HCT116 (cell line): Measurements from ENCODE around the gene WWOX. TPM values are rescaled to one million over a fixed set of nuclear protein-coding genes. Genes with fewer than 3 reads are reported as not detected.

Experiments
- ATAC-seq: fragments of 200-7000 bp; cut with Tn5 transposase; 2 replicates; pipeline ENCODE4 v1.9.1; 2020; ENCODE audit warnings: mild to moderate bottlenecking, moderate library complexity
- BruUV-seq: library from RNA; stranded (reverse); fragments of 400-500 nt; replicated peaks from 2 replicates; lab custom pipeline; 2021; lab: Mats Ljungman, UMichigan
- CTCF ChIA-PET: fragments of 300-600 bp; sonication (Branson Sonifier 250); formaldehyde crosslinking; loops from one replicate; lab custom pipeline; 2021; ENCODE audit warnings: antibody characterized with exemption; lab: Charles Lee
- POLR2A ChIA-PET: fragments of 300-600, 350-600 bp; sonication (Branson Sonifier 250); formaldehyde crosslinking; loops from one replicate; lab custom pipeline; 2021; ENCODE audit warnings: antibody characterized with exemption; lab: Charles Lee
- RAD21 ChIA-PET, 2 experiments: fragments of 300-600 bp; sonication (Branson Sonifier 250); formaldehyde crosslinking; loops; one replicate each; lab custom pipeline; 2023; ENCODE audit warnings: low total read pairs in 2 of 2; ENCODE audit not compliant: uncharacterized antibody in 2 of 2, unreplicated experiment in 2 of 2, low non-redundant PET in 1 of 2; lab: Charles Lee
- DNase-seq: peaks from one replicate; pipeline ENCODE4 v3.0.0-alpha.2; 2010; ENCODE audit warnings: low read depth, low spot score
- H2AFZ ChIP-seq: fragments of 200-600 bp; shearing (Covaris generic), sonication (generic); 2 replicates; pipeline ENCODE4 v1.6.1; 2017; ENCODE audit warnings: low read depth, mixed run types, mixed read lengths, antibody characterized with exemption, low read length; ENCODE audit not compliant: poor library complexity, severe bottlenecking
- H3K27ac ChIP-seq: 2 replicates; pipeline ENCODE4 v1.5.1; 2012; ENCODE audit warnings: low read depth, low read length
- H3K27me3 ChIP-seq: fragments of 200-600 bp; sonication (generic); 2 replicates; pipeline ENCODE4 v1.6.1; 2016; ENCODE audit warnings: mixed run types, low read length, mixed read lengths; ENCODE audit not compliant: insufficient read depth
- H3K36me3 ChIP-seq, 2 experiments: fragments of 200-500 bp in 1 of 2; fragments of 200-600 bp in 1 of 2; sonication (Bioruptor generic) in 1 of 2; sonication (generic) in 1 of 2; 2 replicates each; pipeline versions ENCODE4 v1.5.1 to v1.6.1; 2014 to 2016; ENCODE audit warnings: low read length in 2 of 2, inconsistent platforms in 1 of 2, mixed read lengths in 1 of 2, mixed run types in 1 of 2; ENCODE audit not compliant: insufficient read depth in 2 of 2, control insufficient read depth in 1 of 2
- H3K4me1 ChIP-seq, 2 experiments: fragments of 200-600 bp in 1 of 2; sonication (generic) in 1 of 2; 2 replicates each; pipeline versions ENCODE4 v1.5.1 to v1.6.1; 2012 to 2017; ENCODE audit warnings: low read length in 2 of 2, inconsistent platforms in 1 of 2, mild to moderate bottlenecking in 1 of 2, mixed read lengths in 1 of 2, mixed run types in 1 of 2, moderate library complexity in 1 of 2; ENCODE audit not compliant: insufficient read depth in 2 of 2, control insufficient read depth in 1 of 2
- H3K4me2 ChIP-seq: fragments of 200-600 bp; sonication (generic); 2 replicates; pipeline ENCODE4 v1.6.1; 2017; ENCODE audit warnings: mixed run types, low read length, mixed read lengths
- H3K4me3 ChIP-seq, 2 experiments: fragments of 200-600 bp in 1 of 2; sonication (generic) in 1 of 2; replicated peaks in 1 of 2; 2 replicates each; pipeline ENCODE4 v1.5.1; 2011 to 2016; ENCODE audit warnings: low read length in 2 of 2, control low read depth in 1 of 2, low read depth in 1 of 2, mild to moderate bottlenecking in 1 of 2, mixed read lengths in 1 of 2, mixed run types in 1 of 2
- H3K79me2 ChIP-seq: fragments of 200-600 bp; sonication (generic); 2 replicates; pipeline ENCODE4 v1.6.1; 2017; ENCODE audit warnings: mild to moderate bottlenecking, mixed run types, low read length, moderate library complexity, mixed read lengths; ENCODE audit not compliant: insufficient read depth
- H3K9ac ChIP-seq: fragments of 200-600 bp; sonication (generic); 2 replicates; pipeline ENCODE4 v1.6.1; 2016; ENCODE audit warnings: low read length, mixed read lengths
- H3K9me2 ChIP-seq: fragments of 200-600 bp; sonication (generic), shearing (Covaris generic); 2 replicates; pipeline ENCODE4 v1.6.1; 2017; ENCODE audit warnings: mixed run types, mild to moderate bottlenecking, moderate library complexity; ENCODE audit not compliant: insufficient read depth
- H3K9me3 ChIP-seq, 2 experiments: fragments of 200-500 bp in 1 of 2; fragments of 200-600 bp in 1 of 2; sonication (Bioruptor generic) in 1 of 2; sonication (generic) in 1 of 2; 2 replicates each; pipeline ENCODE4 v1.6.1; 2014 to 2017; ENCODE audit warnings: low read length in 2 of 2, mixed read lengths in 2 of 2, inconsistent platforms in 1 of 2, low read depth in 1 of 2, mild to moderate bottlenecking in 1 of 2, mixed run types in 1 of 2, moderate library complexity in 1 of 2; ENCODE audit not compliant: control insufficient read depth in 1 of 2, insufficient read depth in 1 of 2
- H4K20me1 ChIP-seq: fragments of 200-600 bp; sonication (generic), shearing (Covaris generic); 2 replicates; pipeline ENCODE4 v1.6.1; 2017; ENCODE audit warnings: mixed run types, mild to moderate bottlenecking, moderate library complexity; ENCODE audit not compliant: insufficient read depth
- CTCF ChIP-seq, 3 experiments: fragments of 200-600 bp in 1 of 3; sonication (generic) in 1 of 3; IDR thresholded peaks in 2 of 3; conservative IDR thresholded peaks in 1 of 3; 2 replicates each; pipeline ENCODE4 v1.5.1; 2012 to 2017; ENCODE audit warnings: low read depth in 2 of 3, low read length in 2 of 3, antibody characterized with exemption in 1 of 3, borderline replicate concordance in 1 of 3, control low read depth in 1 of 3, mild to moderate bottlenecking in 1 of 3, mixed read lengths in 1 of 3, mixed run types in 1 of 3, moderate library complexity in 1 of 3; ENCODE audit not compliant: insufficient read depth in 1 of 3
- ELF1 ChIP-seq: IDR thresholded peaks from 2 replicates; pipeline ENCODE4 v1.6.1; 2012; ENCODE audit warnings: low read depth, borderline replicate concordance
- EZH2 ChIP-seq: fragments of 200-600 bp; sonication (generic); IDR thresholded peaks from 2 replicates; pipeline ENCODE4 v1.6.1; 2017; ENCODE audit warnings: antibody characterized with exemption, mixed run types
- FOSL1 ChIP-seq: IDR thresholded peaks from 2 replicates; pipeline ENCODE4 v1.6.1; 2012; ENCODE audit warnings: low read depth
- MAX ChIP-seq: IDR thresholded peaks from 2 replicates; pipeline ENCODE4 v1.6.1; 2012
- POLR2A ChIP-seq: IDR thresholded peaks from 2 replicates; pipeline ENCODE4 v1.7.0; 2011; ENCODE audit warnings: borderline replicate concordance; ENCODE audit not compliant: insufficient read depth, insufficient read length; ENCODE audit errors: extremely low read depth
- RAD21 ChIP-seq: IDR thresholded peaks from 2 replicates; pipeline ENCODE4 v1.6.1; 2012; ENCODE audit warnings: low read depth, mild to moderate bottlenecking
- SIN3A ChIP-seq: IDR thresholded peaks from 2 replicates; pipeline ENCODE4 v1.6.1; 2012; ENCODE audit warnings: low read depth
- SRF ChIP-seq: IDR thresholded peaks from 2 replicates; pipeline ENCODE4 v1.6.1; 2012; ENCODE audit warnings: low read depth
- TCF7L2 ChIP-seq: IDR thresholded peaks from 2 replicates; pipeline ENCODE4 v1.7.0; 2011; ENCODE audit warnings: borderline replicate concordance, inconsistent platforms; ENCODE audit not compliant: insufficient read depth, insufficient read length; ENCODE audit errors: extremely low read depth
- YY1 ChIP-seq: IDR thresholded peaks from 2 replicates; pipeline ENCODE4 v1.6.1; 2011; ENCODE audit warnings: low read length, low read depth, moderate library complexity, mild to moderate bottlenecking; ENCODE audit not compliant: insufficient replicate concordance; ENCODE audit errors: extremely low read depth
- ZBTB33 ChIP-seq: IDR thresholded peaks from 2 replicates; pipeline ENCODE4 v1.6.1; 2011; ENCODE audit warnings: mild to moderate bottlenecking, low read length, moderate library complexity; ENCODE audit not compliant: insufficient replicate concordance; ENCODE audit errors: extremely low read depth
- intact Hi-C: fragments of 100-400 bp; cut with micrococcal nuclease; formaldehyde crosslinking; loops from 2 replicates; pipeline ENCODE4 v1.10.0; 2022
- total RNA-seq: library from RNA; stranded (reverse); gene quantifications from one replicate; pipeline ENCODE4 v1.2.1, GENCODE V29; 2021; ENCODE audit not compliant: unreplicated experiment

WWOX gene
- total RNA-seq, 1 experiment from 2014 or later = 13.7 TPM

- no peak for TF ChIP-seq MAX
- TF ChIP-seq EZH2 = no peak
- no peak for TF ChIP-seq ZBTB33
Measured at GRCh38 chr16:78889346-78889745, 789.9 kb downstream of the WWOX start (continued).

GRCh38 chr16:78890373-78890895 lies 791.0 kb downstream of the WWOX start:
- ATAC-seq = no peak
- H3K4me2 ChIP-seq = no peak overlapping the region
- no peak overlapping the region for H2AFZ ChIP-seq
- ChIA-PET POLR2A (no interaction called here), RAD21 (no interaction called here), CTCF (no interaction called here)
- no peak overlapping the region for H3K27ac ChIP-seq
- no peaks in the 10 kb centered on the region for H4K20me1 ChIP-seq
- peaks cover 0 to 13% of the 10 kb centered on the region in 2 experiments; a peak in 2 of 4 replicates for H3K9me3 ChIP-seq
- H3K9me2 ChIP-seq = no peaks in the 10 kb centered on the region
- no peaks in the 10 kb centered on the region for H3K4me1 ChIP-seq
- no peak overlapping the region for H3K4me3 ChIP-seq
- H3K79me2 ChIP-seq = no peaks in the 10 kb centered on the region
- BruUV-seq = no TSS peak
- DNase-seq = no peak
- H3K36me3 ChIP-seq = no peaks in the 10 kb centered on the region
- intact Hi-C loops = no loop called here
- H3K9ac ChIP-seq = no peak overlapping the region
- no peak for TF ChIP-seq EZH2
- no peak for TF ChIP-seq ELF1
- TF ChIP-seq POLR2A = no peak
- TF ChIP-seq RAD21 = no peak
- no peak for TF ChIP-seq SRF
- TF ChIP-seq SIN3A = no peak
- TF ChIP-seq CTCF (IDR thresholded peaks at IDR 0.05 in 2 of 3, conservative IDR thresholded peaks at IDR 0.05 in 1 of 3; ENCODE audit: borderline replicate concordance in 1 of 3, insufficient read depth in 1 of 3, low read depth in 2 of 3, low read length in 2 of 3) = no peak
- no peak for TF ChIP-seq FOSL1
- no peak for TF ChIP-seq YY1
- TF ChIP-seq TCF7L2 = no peak
- no peaks in the 10 kb centered on the region for H3K27me3 ChIP-seq
